Common myeloid progenitor, CD34-positive (primary cell): ENCODE data around the gene SNX9.

Experiments used
- CTCF ChIA-PET: fragments of 350-600 bp; sonication (Branson Sonifier 250); formaldehyde crosslinking; loops from one replicate; lab custom pipeline; 2021; ENCODE audit warnings: antibody characterized with exemption; lab: Charles Lee
- POLR2A ChIA-PET: fragments of 350-600 bp; sonication (Branson Sonifier 250); formaldehyde crosslinking; loops from one replicate; lab custom pipeline; 2021; ENCODE audit warnings: antibody characterized with exemption; lab: Charles Lee
- DNase-seq, 3 donors: peaks; one replicate each; pipeline versions ENCODE4 v3.0.0 to v3.0.0-alpha.2; 2013
- H3K27ac ChIP-seq, 2 experiments: 1 replicate in 1 of 2; 2 replicates in 1 of 2; pipeline ENCODE4 v1.7.0; 2013; ENCODE audit warnings: inconsistent platforms in 2 of 2, low read length in 2 of 2, mild to moderate bottlenecking in 2 of 2, low read depth in 1 of 2, moderate library complexity in 1 of 2; ENCODE audit not compliant: severe bottlenecking in 2 of 2, insufficient read depth in 1 of 2, poor library complexity in 1 of 2
- H3K27me3 ChIP-seq, 5 experiments: replicated peaks in 2 of 5; 1 replicate in 3 of 5; 2 replicates in 2 of 5; pipeline versions ENCODE4 v1.6.1 to v1.7.0; 2013; ENCODE audit warnings: low read length in 4 of 5, mild to moderate bottlenecking in 2 of 5, moderate library complexity in 2 of 5, inconsistent platforms in 1 of 5; ENCODE audit not compliant: insufficient read depth in 5 of 5, control insufficient read depth in 4 of 5
- H3K36me3 ChIP-seq, 4 experiments: 1 replicate in 2 of 4; 2 replicates in 2 of 4; pipeline versions ENCODE4 v1.6.1 to v1.7.0; 2013; ENCODE audit warnings: low read length in 3 of 4, control low read depth in 1 of 4, mild to moderate bottlenecking in 1 of 4; ENCODE audit not compliant: control insufficient read depth in 4 of 4, insufficient read depth in 4 of 4
- H3K4me1 ChIP-seq, 4 experiments: 1 replicate in 3 of 4; 2 replicates in 1 of 4; pipeline versions ENCODE4 v1.6.1 to v1.7.1; 2013; ENCODE audit warnings: low read length in 3 of 4, mild to moderate bottlenecking in 3 of 4, control low read depth in 1 of 4, inconsistent platforms in 1 of 4, moderate library complexity in 1 of 4; ENCODE audit not compliant: control insufficient read depth in 4 of 4, insufficient read depth in 4 of 4; ENCODE audit errors: control extremely low read depth in 1 of 4
- H3K4me3 ChIP-seq, 7 experiments: 1 replicate in 4 of 7; 2 replicates in 3 of 7; pipeline versions ENCODE4 v1.5.1 to v1.7.0; 2013; ENCODE audit warnings: mild to moderate bottlenecking in 7 of 7, low read length in 6 of 7, moderate library complexity in 6 of 7, inconsistent platforms in 2 of 7, low read depth in 2 of 7, control low read depth in 1 of 7; ENCODE audit not compliant: insufficient read depth in 4 of 7, control insufficient read depth in 1 of 7; ENCODE audit errors: extremely low read depth in 1 of 7
- H3K9me3 ChIP-seq, 5 experiments: 1 replicate in 4 of 5; 2 replicates in 1 of 5; pipeline versions ENCODE4 v1.6.1 to v1.7.1; 2013; ENCODE audit warnings: low read length in 4 of 5, mild to moderate bottlenecking in 2 of 5, inconsistent platforms in 1 of 5, low read depth in 1 of 5, moderate library complexity in 1 of 5; ENCODE audit not compliant: control insufficient read depth in 4 of 5, insufficient read depth in 2 of 5; ENCODE audit errors: control extremely low read depth in 1 of 5
- WGBS: methylation state at CpG from one replicate; pipeline ENCODE4 v1.1.5; 2013; ENCODE audit not compliant: insufficient coverage; 5-methylcytosine and 5-hydroxymethylcytosine counted together

Gene SNX9

DNA sequence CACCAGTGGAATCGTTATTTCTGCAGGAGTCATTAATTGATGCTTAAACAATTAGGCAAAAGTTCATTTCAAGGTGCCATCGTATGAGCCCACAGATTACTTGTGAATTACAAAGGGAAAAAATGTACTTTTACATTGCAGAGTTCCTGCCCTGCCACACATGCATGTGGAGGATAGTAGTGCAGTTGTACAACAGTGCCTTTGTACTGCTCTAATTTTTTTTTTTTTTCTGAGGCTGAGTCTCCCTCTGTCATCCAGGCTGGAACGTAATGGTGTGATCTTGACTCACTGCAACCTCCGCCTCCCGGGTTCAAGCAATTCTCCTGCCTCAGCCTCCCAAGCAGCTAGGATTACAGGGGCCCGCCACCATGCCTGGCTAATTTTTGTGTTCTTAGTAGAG lies 132.6 kb downstream of the SNX9 start:
- CTCF ChIA-PET, result no interaction called here
- no peak for DNase-seq
- 96% methylated on average over 6 of the region's 6 CpGs for WGBS
- no peaks in the 10 kb centered on the region for H3K36me3 ChIP-seq
- H3K27me3 ChIP-seq, result no peaks in the 10 kb centered on the region
- POLR2A ChIA-PET, result no interaction called here
- peaks cover 2 to 22% (median 16%) of the 10 kb centered on the region in 5 experiments for H3K9me3 ChIP-seq
- no peak overlapping the region for H3K27ac ChIP-seq
- no peak overlapping the region for H3K4me3 ChIP-seq
- peaks cover 0 to 2% (median 0%) of the 10 kb centered on the region in 4 experiments for H3K4me1 ChIP-seq

DNA sequence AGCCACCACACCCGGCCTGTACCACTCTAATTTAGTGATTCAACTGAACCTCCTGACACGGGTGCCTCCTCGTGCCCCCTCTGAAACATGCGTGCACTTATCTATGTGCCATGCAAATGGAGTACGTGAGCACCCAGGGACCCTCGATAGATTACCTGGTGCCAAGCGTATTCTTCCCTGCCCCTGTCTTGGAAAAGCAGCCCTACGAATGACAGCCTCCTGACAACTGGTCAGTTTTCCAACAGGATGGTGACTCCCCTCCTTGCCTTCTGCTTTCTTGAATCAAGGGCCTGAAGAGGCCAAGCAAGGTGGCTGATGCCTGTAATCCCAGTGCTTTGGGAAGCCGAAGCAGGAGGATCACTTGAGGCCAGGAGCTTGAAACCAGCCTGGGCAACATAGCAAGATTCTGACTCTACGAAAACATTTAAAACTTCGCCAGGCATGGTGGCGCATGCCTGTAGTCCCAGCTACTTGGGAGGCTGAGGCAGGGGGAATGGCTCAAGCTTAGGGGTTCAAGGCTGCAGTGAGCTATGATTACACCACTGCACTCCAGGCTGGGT lies 133.2 kb downstream of the SNX9 start:
- Histone ChIP-seq H3K27me3 (no peaks in the 10 kb centered on the region), H3K4me3 (no peak overlapping the region), H3K4me1 (peaks cover 0 to 3% (median 0%) of the 10 kb centered on the region in 4 experiments), H3K36me3 (no peaks in the 10 kb centered on the region), H3K9me3 (peaks cover 2 to 22% (median 16%) of the 10 kb centered on the region in 5 experiments), H3K27ac (no peak overlapping the region)
- CTCF ChIA-PET, result interaction anchor here (0.6 to 1.3 kb wide), 2 partner anchors 9 to 703 kb away, joined by 3 to 7 read pairs; no protein-coding TSS in a partner anchor
- 95% methylated on average over 12 of the region's 12 CpGs for WGBS
- POLR2A ChIA-PET, result no interaction called here
- no peak for DNase-seq

- no peak for DNase-seq
- POLR2A ChIA-PET, result no interaction called here
Measured at GRCh38 chr6:157959451-157960227, 136.6 kb downstream of the SNX9 start.

DNA sequence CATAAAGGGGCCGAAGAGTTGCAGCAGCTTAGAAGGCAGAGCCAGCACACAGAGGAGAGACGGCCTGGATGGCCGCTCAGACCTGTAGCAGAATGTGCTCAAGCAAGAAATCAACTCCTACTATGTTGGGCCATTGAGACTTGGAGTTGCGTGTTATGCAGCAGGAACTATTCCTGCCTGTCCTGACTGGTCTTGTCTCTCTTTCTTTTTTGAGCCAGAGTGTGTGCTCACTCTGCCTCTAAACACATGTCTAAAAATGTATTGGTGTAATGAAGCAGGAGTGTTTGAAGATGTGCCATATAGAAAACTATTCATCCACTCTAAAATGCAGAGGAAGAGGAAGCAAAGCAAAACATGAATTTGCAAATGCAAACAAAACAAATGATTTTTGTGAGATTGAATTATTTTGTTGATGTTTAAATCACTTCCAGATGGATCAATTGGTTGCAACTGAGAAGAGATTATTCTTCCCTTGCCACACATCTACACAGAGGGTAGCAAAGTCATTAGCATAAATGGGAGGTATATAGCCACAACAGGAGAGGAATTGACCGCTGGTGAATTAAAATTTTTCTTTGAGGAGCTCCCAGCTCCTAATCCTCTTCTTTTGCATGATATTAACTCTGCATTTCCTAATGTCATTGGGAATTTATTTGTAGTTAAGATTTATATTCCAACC lies 138.2 kb downstream of the SNX9 start:
- Histone ChIP-seq H3K4me1 (peaks cover 3 to 31% (median 25%) of the 10 kb centered on the region in 4 experiments), H3K36me3 (no peaks in the 10 kb centered on the region), H3K27me3 (no peaks in the 10 kb centered on the region), H3K9me3 (peaks cover 2 to 22% (median 16%) of the 10 kb centered on the region in 5 experiments), H3K4me3 (no peak overlapping the region), H3K27ac (no peak overlapping the region)
- ChIA-PET POLR2A (no interaction called here), CTCF (interaction anchor here (0.7 to 1.2 kb wide), 6 partner anchors 9 to 100 kb away, joined by 3 to 6 read pairs (median 3); no protein-coding TSS in a partner anchor)
- no peak for DNase-seq
- WGBS, result 100% methylated on average over 4 of the region's 5 CpGs

More at GRCh38 chr6:157959451-157960227, 136.6 kb downstream of the SNX9 start:
- Histone ChIP-seq H3K27me3 (no peaks in the 10 kb centered on the region), H3K4me3 (no peak overlapping the region), H3K27ac (no peak overlapping the region), H3K36me3 (no peaks in the 10 kb centered on the region), H3K9me3 (peaks cover 2 to 22% (median 16%) of the 10 kb centered on the region in 5 experiments), H3K4me1 (peaks cover 3 to 29% (median 23%) of the 10 kb centered on the region in 4 experiments)
- CTCF ChIA-PET, result interaction anchor here (1.2 kb wide), 1 partner anchor 101 kb away, joined by 3 read pairs; no protein-coding TSS in a partner anchor
- no CpG with 5 or more reads among the region's 1 CpG for WGBS

GRCh38 chr6:157961832-157962575 lies 139.0 kb downstream of the SNX9 start:
- POLR2A ChIA-PET, result no interaction called here
- no peak overlapping the region for H3K27ac ChIP-seq
- H3K27me3 ChIP-seq, result no peaks in the 10 kb centered on the region
- peak overlapping the region in 2 of 7 experiments; percentile 57 to 58 for H3K4me3 ChIP-seq
- no peak for DNase-seq
- CTCF ChIA-PET, result interaction anchor here (0.7 to 1.1 kb wide), 2 partner anchors 15 to 22 kb away, joined by 3 to 6 read pairs; no protein-coding TSS in a partner anchor
- H3K4me1 ChIP-seq, result peaks cover 3 to 38% (median 33%) of the 10 kb centered on the region in 4 experiments
- H3K9me3 ChIP-seq, result peaks cover 2 to 22% (median 16%) of the 10 kb centered on the region in 5 experiments
- WGBS, result 61% methylated on average over 6 of the region's 13 CpGs
- no peaks in the 10 kb centered on the region for H3K36me3 ChIP-seq

DNA sequence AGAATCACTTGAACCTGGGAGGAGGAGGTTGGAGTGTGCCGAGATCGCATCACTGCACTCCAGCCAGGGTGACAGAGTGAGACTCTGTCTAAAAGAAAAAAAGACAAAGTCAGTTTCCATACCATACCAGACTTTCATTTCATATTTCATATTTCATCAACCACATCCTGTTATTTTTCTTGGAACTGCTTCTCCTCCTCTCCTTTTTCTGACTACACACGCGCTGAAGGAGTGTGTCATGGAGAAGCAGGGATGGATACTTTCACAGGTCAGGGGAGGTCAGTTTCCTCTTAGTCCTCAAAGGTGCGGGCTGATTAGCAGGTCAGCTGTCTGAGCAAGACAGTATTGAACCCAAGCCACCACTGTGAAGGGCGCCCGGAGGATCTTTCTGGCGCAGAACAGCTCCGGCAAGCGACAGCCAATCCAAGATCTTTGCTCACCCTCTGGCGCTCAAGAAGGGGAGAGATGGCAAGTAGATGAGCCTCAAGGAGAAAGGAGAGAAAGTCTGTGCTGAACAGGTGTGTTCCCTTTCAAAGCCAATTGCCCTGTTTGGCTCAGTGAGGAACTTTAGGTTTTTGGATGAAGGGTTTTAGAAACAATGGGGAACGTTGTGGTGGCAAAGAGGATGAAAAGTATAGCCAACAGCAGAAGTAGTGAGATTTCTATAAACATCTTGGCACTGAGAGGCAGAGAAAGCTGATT lies 139.7 kb downstream of the SNX9 start:
- Histone ChIP-seq H3K27ac (peak overlapping the region in 1 of 2 experiments; percentile 73), H3K27me3 (no peaks in the 10 kb centered on the region), H3K9me3 (peaks cover 2 to 21% (median 13%) of the 10 kb centered on the region in 5 experiments), H3K4me1 (peaks cover 3 to 45% (median 35%) of the 10 kb centered on the region in 4 experiments), H3K4me3 (peak overlapping the region in 4 of 7 experiments; percentile 23 to 58 (median 52)), H3K36me3 (no peaks in the 10 kb centered on the region)
- peak in 2 of 3 donors; percentile 43 to 60 for DNase-seq
- POLR2A ChIA-PET, result no interaction called here
- CTCF ChIA-PET, result interaction anchor here (1.9 kb wide), 1 partner anchor 11 kb away, joined by 4 read pairs; no protein-coding TSS in a partner anchor
- WGBS, result 36% methylated on average over 5 of the region's 12 CpGs
